GM12891 (cell line): ENCODE measurements around the gene SYNE1.

ENCODE experiments used
- POLR2A ChIP-seq: IDR thresholded peaks from 2 replicates; pipeline ENCODE4 v1.6.1; 2011; ENCODE audit warnings: low read depth, low read length, control low read depth
- POLR2AphosphoS5 ChIP-seq: IDR thresholded peaks from 2 replicates; pipeline ENCODE4 v1.6.1; 2011; ENCODE audit warnings: low read depth, low read length, control low read depth
- POU2F2 ChIP-seq: IDR thresholded peaks from 2 replicates; pipeline ENCODE4 v1.6.1; 2011; ENCODE audit warnings: low read depth, mild to moderate bottlenecking, control low read depth, low read length, moderate library complexity
- SPI1 ChIP-seq: IDR thresholded peaks from 2 replicates; pipeline ENCODE4 v1.6.1; 2011; ENCODE audit warnings: low read depth, low read length, control low read depth
- TAF1 ChIP-seq: IDR thresholded peaks from 2 replicates; pipeline ENCODE4 v1.6.1; 2011; ENCODE audit warnings: low read depth, low read length, control low read depth

GRCh38 chr6:152209211-152209610 lies 428.0 kb downstream of the SYNE1 start:
- TF ChIP-seq POU2F2 (no peak), POLR2AphosphoS5 (no peak), SPI1 (no peak), POLR2A (no peak), TAF1 (no peak)
